HG03103 (cell line): Measurements from ENCODE around the gene TMEM128.
A peak's percentile ranks its signal among the peaks of the same experiment; 100 is the strongest.

Source experiments
- ATAC-seq: cut with Tn5 transposase; IDR thresholded peaks from one replicate; pipeline ENCODE4 v1.9.1; 2021; ENCODE audit warnings: low read depth; ENCODE audit not compliant: unreplicated experiment

The TMEM128 gene, protein sequence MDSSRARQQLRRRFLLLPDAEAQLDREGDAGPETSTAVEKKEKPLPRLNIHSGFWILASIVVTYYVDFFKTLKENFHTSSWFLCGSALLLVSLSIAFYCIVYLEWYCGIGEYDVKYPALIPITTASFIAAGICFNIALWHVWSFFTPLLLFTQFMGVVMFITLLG

GRCh38 chr4:4248029-4248884, at the start of gene TMEM128:
TSS of gene TMEM128 (minus strand) at chr4:4248223. CDS start at chr4:4248202, 21 bp downstream.
- ATAC-seq = peak; percentile 98

GRCh38 chr4:4296283-4296846, 48.3 kb upstream of the TMEM128 start:
- no peak for ATAC-seq

DNA sequence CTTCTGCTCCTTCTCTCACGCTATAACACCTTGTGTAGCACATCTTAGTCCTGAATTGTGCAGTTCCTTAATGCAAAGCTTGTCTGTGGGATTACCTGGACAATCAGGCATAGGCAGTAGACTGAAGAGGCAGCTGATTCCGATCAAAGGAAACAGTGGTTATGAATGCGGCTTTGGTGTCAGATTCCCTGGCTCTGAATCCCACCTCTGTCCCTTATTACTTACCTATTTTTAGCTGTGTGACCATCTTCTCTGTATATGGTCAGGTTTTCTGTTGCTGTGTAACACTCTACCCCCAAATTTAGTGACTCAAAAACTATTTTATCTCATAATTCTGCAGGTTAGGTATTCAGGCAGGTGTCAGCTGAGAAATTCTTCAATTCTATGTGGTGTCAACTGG, 45.3 kb upstream of the TMEM128 start:
- ATAC-seq = no peak

- peak; percentile 88 for ATAC-seq
Observed at GRCh38 chr4:4289941-4290850, 42.2 kb upstream of the TMEM128 start, which contains the start of the genes LYAR and ZBTB49. TSS of gene LYAR (minus strand) at chr4:4290154. CDS start at chr4:4283742, 6,412 bp downstream. TSS of gene ZBTB49 (plus strand) at chr4:4290251. CDS start at chr4:4299946, 9,695 bp downstream.

- ATAC-seq = peak; percentile 10
Observed at GRCh38 chr4:4289597-4289940, 41.5 kb upstream of the TMEM128 start.

DNA sequence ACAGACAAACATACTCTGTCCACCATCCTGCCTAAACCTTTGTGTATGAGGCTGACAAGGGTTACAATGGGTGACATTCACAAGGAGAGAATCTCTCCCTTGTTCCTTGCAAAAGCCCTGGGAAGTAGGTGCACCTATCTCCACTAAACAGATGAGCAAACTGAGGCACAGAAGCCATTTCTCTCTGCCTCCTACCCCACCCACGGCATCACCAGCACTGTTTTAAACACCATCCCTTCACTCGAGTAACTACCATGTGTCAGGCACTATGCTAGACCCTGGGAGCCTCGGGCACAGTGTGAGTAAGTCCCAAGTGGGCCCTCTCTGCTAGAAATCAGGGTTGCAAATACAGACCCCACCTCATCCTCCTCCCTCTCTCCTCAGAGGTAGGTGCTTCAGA, 41.0 kb upstream of the TMEM128 start:
- no peak for ATAC-seq

GRCh38 chr4:4288098-4288497, 40.1 kb upstream of the TMEM128 start:
- ATAC-seq = no peak

DNA sequence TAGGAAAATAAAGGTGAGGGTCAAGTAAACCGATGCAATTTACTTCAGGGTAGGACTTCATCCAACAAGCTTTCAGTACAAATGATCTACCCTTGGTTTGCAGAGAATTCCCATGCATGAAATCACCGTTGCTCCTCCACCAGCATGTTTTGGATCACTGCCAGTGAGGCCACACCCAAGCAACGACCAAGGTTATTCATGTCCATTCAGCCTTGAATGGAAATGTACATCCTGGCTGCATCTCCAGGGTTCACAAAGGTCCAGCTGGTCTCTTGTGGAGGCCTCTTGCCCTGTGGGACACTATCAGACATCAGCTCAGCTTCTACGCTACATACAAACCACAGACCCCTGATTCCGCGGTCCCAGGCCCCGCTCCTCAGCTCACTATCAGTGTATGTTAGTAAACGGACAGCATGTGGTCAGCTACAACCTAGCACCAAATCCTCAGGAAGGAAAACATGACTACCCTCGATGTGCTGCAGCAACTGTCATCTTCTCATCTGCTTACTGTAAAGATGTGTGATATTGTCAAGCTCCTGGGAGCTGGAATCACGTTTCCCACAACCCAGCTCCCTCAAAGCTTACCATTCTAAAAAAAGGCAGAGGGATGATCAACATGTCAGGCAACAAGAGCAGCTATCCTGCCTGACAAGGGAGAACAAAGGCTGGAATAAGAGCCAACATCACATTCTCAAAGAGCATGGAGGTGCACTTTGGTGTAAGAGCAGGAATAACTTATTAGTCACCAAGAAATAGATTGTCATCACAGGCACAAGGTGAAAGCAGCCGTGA, 37.0 kb upstream of the TMEM128 start:
- no peak for ATAC-seq

DNA sequence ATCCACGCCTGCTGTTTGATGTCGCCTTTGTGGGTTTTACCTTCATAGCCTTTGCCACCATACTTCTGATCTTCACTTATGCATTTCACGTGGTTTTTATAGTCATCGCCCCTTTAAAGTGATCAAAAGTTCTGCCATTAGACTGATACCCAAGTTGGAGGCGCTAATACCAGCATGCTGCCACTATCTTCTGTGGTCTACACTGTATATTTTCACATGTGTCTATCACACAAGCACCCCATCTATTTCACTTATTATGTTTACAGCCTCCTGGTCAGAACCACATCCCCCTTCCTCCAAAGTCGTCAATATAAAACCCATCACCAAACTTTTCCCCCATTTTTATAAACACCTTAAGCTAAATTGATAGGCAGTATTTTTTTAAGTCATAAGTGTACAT, 33.8 kb upstream of the TMEM128 start:
- ATAC-seq = no peak

- ATAC-seq = no peak
Observed at GRCh38 chr4:4277531-4277930, 29.5 kb upstream of the TMEM128 start.

DNA sequence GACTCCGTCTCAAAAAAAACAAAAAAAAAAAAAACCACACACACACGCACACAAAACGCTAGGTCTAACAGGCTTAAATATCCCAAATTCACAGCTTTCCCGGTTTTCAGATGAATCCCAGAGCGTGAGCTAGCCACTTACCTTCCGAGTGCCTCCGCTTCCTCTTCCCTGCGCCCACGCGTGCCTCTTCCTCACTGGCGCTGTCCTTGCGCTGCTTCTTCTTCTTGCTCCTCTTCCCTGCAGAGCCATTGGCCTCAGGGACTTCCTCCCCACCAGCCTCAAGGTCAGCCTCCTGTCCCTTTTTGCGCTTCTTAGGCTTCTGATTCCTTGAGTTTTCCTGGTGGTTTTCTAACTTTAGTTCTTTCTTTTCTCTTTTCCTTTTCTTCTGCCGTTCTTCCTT, 26.2 kb upstream of the TMEM128 start:
- ATAC-seq = no peak

DNA sequence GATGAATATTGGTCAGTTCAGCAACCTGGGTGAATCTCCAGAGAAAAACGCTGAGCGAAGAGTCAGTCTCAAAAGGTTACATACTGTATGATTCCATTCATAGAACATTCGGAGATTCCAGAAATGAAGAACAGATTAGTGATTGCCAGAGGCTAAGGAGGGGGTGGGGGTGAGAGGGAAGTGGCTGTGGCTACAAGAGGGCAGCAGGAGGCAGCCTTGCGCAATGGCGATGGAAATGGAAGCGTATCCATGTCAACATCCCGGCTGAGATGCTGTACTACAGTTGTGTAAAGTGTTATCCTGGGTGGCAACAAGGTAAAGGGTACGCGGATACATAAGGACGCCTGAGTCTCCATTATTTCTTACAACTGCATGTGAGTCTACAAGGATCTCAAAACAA, 23.9 kb upstream of the TMEM128 start:
- no peak for ATAC-seq

- no peak for ATAC-seq
Observed at GRCh38 chr4:4270529-4270928, 22.5 kb upstream of the TMEM128 start.

DNA sequence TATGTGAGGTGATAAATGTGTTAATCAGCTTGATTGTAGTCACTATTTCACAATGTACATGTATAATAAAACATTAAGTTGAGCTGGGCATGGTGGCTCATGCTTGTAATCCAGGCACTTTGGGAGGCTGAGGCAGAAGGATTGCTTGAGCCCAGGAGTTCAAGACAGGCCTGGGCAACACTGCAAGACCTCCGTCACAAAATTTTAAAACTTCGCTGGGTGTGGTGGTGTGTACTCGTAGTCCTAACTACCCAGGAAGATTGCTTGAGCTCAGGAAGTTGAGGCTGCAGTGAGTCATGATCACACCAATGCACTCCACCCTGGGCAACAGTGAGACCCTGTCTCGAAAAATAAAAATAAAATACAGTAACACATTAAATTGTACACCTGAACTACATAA, 21.8 kb upstream of the TMEM128 start:
- ATAC-seq = no peak

DNA sequence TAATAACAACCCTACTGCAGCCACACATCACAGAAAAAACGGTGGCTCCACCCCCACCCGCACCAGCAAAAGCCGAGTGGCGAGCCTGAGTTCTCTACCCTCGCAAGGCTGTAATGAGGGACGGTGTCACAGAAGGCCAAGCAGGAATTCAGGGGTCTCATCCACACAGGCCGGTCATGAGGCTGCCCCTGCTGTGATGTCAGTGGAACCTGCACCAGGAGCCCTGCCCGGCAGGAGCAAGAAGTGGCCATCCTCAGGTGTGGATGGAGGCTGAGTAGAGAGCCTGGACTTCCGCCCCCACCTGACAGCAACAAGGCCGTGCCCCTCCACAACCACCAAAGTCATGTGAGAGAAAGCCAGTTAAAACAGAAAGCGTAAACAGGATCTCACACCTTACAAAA, 21.3 kb upstream of the TMEM128 start:
- ATAC-seq = no peak

DNA sequence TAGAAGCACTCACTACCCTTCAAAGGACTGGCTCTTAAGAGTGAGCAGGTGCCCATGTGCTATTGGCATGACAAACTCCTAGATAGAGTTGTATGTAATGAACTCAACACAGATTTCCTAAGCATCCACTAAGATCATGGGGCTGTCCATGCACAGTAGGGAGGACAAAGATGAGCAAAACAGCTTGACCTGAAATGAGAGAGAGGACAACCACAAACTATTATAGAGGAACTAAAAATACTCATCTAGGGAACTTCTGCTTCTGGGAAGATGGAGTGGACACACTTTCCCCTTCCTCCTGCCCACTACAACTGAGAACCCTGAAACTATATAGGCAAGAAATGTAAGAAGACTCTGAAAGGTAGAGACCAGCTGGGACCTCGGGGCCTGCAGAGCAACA, 20.8 kb upstream of the TMEM128 start:
- no peak for ATAC-seq

DNA sequence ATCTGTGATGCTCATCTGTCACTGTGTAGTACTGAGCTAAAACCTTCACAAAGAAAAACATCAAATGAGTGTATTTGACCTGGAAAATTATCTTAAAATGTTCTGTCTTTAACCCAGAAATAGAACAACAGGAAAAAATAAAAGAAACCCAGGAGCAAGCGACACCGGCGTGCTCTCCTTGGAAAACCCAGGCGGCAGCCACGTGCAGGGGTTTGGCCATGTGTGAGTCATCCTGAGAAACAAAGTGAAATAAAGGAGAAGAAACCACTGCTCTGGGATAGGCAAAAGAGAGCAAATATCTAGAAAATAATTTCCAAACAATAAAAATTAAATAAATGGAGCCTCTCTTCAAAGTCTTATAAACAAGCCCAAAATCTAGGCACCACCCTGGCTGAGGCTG, 20.0 kb upstream of the TMEM128 start:
- ATAC-seq = no peak

- no peak for ATAC-seq
Observed at GRCh38 chr4:4260185-4260751, 12.2 kb upstream of the TMEM128 start.

- ATAC-seq = no peak
Observed at GRCh38 chr4:4259484-4260100, 11.6 kb upstream of the TMEM128 start.
